OCI-LY3 (cell line): ENCODE results near the gene SLC9A7.

Source experiments
- EZH2phosphoT487 ChIP-seq: fragments of 200-600 bp; shearing (Covaris generic); IDR thresholded peaks from 2 replicates; pipeline ENCODE4 v1.6.1; 2018; ENCODE audit warnings: antibody characterized with exemption, mixed run types, low read depth
- TF ChIP-seq, protein P1 (sequence below): fragments of 200-600, 300-600 bp; sonication (generic); IDR thresholded peaks from 2 replicates; pipeline ENCODE4 v1.5.1; 2014; ENCODE audit warnings: antibody characterized with exemption, low read length, low read depth

DNA sequence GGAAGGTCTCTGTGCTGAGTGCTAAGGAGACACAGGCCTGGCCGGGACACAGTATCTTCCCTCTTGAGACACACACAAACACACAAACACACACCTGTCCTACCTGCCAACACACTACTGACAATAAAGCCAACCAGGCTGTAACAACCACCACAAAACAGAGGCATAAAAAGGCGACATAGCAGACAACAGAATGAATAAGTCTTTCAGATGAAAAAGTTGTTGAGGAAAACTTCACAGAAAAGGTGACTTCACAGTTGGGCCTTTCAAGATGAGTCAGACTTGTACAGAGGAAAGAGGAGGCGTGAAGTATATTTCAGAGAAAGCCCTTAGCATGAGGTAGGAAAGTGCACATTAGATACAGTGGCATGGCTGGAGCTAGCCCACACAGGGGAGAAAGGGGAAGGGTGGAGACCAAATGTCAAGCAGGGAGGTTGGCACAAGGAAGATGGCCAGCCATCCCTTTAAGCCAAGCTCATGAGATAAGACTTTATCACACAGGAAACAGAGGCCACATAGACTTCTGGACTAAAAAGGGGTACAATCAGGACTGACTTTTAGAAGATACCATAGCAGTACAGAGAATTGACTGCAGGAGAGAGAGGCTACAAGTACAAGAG lies 54.0 kb downstream of the SLC9A7 start:
- no peak for TF ChIP-seq EZH2phosphoT487
- TF ChIP-seq, protein P1, sequence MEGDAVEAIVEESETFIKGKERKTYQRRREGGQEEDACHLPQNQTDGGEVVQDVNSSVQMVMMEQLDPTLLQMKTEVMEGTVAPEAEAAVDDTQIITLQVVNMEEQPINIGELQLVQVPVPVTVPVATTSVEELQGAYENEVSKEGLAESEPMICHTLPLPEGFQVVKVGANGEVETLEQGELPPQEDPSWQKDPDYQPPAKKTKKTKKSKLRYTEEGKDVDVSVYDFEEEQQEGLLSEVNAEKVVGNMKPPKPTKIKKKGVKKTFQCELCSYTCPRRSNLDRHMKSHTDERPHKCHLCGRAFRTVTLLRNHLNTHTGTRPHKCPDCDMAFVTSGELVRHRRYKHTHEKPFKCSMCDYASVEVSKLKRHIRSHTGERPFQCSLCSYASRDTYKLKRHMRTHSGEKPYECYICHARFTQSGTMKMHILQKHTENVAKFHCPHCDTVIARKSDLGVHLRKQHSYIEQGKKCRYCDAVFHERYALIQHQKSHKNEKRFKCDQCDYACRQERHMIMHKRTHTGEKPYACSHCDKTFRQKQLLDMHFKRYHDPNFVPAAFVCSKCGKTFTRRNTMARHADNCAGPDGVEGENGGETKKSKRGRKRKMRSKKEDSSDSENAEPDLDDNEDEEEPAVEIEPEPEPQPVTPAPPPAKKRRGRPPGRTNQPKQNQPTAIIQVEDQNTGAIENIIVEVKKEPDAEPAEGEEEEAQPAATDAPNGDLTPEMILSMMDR: no peak
